Muscle of leg (tissue), 11 donors: ENCODE results near the gene PPP1CC. TPM values are rescaled to one million over a fixed set of nuclear protein-coding genes. Genes with fewer than 3 reads are reported as not detected.
"Not testable (repeated sequence)": the region's sequence is repeated elsewhere in the genome, so short reads cannot be mapped to it uniquely, and the experiment has no call there.

ENCODE experiments used
- DNase-seq: peaks from one replicate; pipeline ENCODE4 v3.0.0; 2013
- H3K27ac ChIP-seq: one replicate; pipeline ENCODE4 v1.5.1; 2013; ENCODE audit warnings: mild to moderate bottlenecking, low read length, control low read depth
- H3K27me3 ChIP-seq: one replicate; pipeline ENCODE4 v1.6.1; 2013; ENCODE audit warnings: low read length; ENCODE audit not compliant: control insufficient read depth, insufficient read depth
- H3K36me3 ChIP-seq: one replicate; pipeline ENCODE4 v1.6.1; 2013; ENCODE audit warnings: low read length; ENCODE audit not compliant: control insufficient read depth, insufficient read depth
- H3K4me1 ChIP-seq: one replicate; pipeline ENCODE4 v1.6.1; 2013; ENCODE audit warnings: low read length; ENCODE audit not compliant: control insufficient read depth, insufficient read depth
- H3K4me3 ChIP-seq: one replicate; pipeline ENCODE4 v1.5.1; 2013; ENCODE audit warnings: low read length, control low read depth
- H3K9me3 ChIP-seq: replicated peaks from 2 replicates; pipeline ENCODE4 v1.6.1; 2013; ENCODE audit warnings: low read depth, low read length; ENCODE audit not compliant: control insufficient read depth
- WGBS: methylation state at CpG from one replicate; pipeline ENCODE4 v1.1.5; 2013; ENCODE audit warnings: missing lambda C conversion rate; ENCODE audit not compliant: insufficient coverage; 5-methylcytosine and 5-hydroxymethylcytosine counted together
- polyA plus RNA-seq, 8 donors: library from polyadenylated mRNA; unstranded; fragments of 120-200 nt; gene quantifications; one replicate each; pipeline versions ENCODE4 v1.2.1 to v1.2.3, GENCODE V29; 2013; ENCODE audit warnings: inconsistent platforms in 1 of 8, low replicate concordance in 1 of 8; ENCODE audit not compliant: insufficient read length in 8 of 8, insufficient read depth in 1 of 8
- total RNA-seq: library from RNA; stranded (reverse); fragments of 120-200 nt; gene quantifications from one replicate; pipeline ENCODE4 v1.2.4, GENCODE V29; 2013

Gene PPP1CC
- total and polyA plus RNA-seq, 9 donors = 90.5 to 147 (median 119) TPM

DNA sequence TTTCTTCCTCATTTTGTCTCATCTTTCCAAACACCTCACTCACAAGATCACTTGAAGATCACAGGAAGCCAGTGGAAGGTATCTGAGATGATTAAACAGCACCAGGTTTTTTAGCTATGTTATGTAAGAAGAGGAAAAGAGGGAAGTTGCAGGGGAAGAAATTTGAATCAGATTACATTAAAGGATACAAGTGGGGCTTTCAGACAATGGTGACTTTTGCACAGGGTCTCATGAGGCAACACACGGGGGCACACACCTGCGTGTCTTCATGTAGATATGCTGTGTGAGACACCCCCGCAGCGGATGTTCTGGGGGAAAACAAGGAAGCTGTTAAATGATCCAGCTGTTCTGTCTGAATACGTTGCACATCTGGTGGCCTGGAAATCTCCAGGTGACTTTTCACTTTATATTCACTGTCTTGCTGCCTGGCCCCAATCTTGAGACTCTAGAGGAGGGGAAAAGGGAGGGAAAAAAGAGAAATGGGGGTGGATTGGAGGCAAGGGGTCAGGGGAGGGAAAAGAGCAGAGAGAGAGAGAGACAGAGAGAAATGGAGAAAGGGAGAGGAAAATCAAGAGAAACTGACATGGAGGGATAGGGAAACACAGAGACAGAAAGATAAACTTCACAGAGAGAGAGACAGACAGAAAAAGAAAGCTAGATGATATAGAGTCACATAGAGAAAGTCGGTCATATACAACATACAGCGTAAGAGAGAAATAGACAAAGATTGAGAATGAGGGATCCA lies 36.3 kb upstream of the PPP1CC start:
- peaks cover 2% of the 10 kb centered on the region for H3K27me3 ChIP-seq
- H3K36me3 ChIP-seq = no peaks in the 10 kb centered on the region
- no peak overlapping the region for H3K27ac ChIP-seq
- H3K4me1 ChIP-seq = peaks cover 2% of the 10 kb centered on the region
- peak; percentile 22 for DNase-seq
- no peaks in the 10 kb centered on the region for H3K9me3 ChIP-seq
- no peak overlapping the region for H3K4me3 ChIP-seq
- WGBS = 37% methylated on average over 6 of the region's 7 CpGs

DNA sequence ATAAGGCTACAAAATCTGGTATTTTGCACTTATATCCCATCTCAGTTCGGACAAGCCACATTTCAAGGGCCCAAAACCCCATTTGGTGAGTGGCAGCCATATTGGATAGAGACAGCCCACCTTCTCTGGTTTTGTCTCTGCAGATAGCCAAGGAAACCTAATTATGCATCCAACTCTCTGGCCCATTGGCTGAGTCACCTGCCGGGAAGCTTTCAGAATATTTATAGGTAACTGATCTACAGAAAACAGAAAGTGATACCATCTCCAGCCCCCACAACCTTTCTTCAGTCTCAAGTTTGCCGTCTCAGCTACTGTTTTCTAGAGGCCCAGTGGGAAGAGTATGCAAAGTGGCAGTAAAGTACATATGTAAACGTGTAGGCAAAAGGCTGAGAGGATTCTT lies 33.7 kb upstream of the PPP1CC start:
- no peaks in the 10 kb centered on the region for H3K9me3 ChIP-seq
- 100% methylated on average over 1 of the region's 4 CpGs for WGBS
- DNase-seq = no peak

DNA sequence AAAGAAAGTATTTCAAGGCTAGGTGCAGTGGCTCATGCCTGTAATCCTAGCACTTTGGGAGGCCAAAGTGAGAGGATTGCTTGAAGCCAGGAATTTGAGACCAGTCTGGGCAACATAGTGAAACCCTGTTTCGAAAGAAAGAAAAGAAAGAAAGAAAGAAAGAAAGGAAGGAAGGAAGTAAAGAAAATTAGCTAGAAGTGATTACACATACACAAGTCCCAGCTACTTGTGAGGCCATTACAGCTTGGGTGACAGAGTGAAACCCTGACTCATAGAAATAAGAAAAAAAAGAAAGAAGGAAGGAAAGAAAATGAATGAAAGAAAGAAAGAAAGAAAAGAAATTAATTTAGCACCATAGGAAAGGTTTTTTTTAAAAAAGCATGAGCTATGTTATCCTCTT lies 33.3 kb upstream of the PPP1CC start:
- Histone ChIP-seq H3K27me3 (no peaks in the 10 kb centered on the region), H3K27ac (no peak overlapping the region), H3K4me3 (no peak overlapping the region), H3K4me1 (peaks cover 2% of the 10 kb centered on the region), H3K36me3 (no peaks in the 10 kb centered on the region), H3K9me3 (no peaks in the 10 kb centered on the region)
- WGBS = no CpG with 5 or more reads among the region's 1 CpG
- DNase-seq = no peak

More for the DNA sequence above, 33.7 kb upstream of the PPP1CC start:
- no peaks in the 10 kb centered on the region for H3K27me3 ChIP-seq
- no peak overlapping the region for H3K4me3 ChIP-seq
- no peak overlapping the region for H3K27ac ChIP-seq
- H3K36me3 ChIP-seq = no peaks in the 10 kb centered on the region
- H3K4me1 ChIP-seq = peaks cover 2% of the 10 kb centered on the region

GRCh38 chr12:110774824-110775223 lies 32.1 kb upstream of the PPP1CC start:
- no peak for DNase-seq
- peaks cover 2% of the 10 kb centered on the region for H3K4me1 ChIP-seq
- no peaks in the 10 kb centered on the region for H3K36me3 ChIP-seq
- H3K9me3 ChIP-seq = no peaks in the 10 kb centered on the region
- WGBS = no CpG with 5 or more reads among the region's 2 CpGs
- no peak overlapping the region for H3K4me3 ChIP-seq
- H3K27me3 ChIP-seq = no peaks in the 10 kb centered on the region
- H3K27ac ChIP-seq = no peak overlapping the region

GRCh38 chr12:110768960-110769359 lies 26.3 kb upstream of the PPP1CC start:
- DNase-seq = no peak
- Histone ChIP-seq H3K36me3 (no peaks in the 10 kb centered on the region), H3K27ac (no peak overlapping the region), H3K27me3 (no peaks in the 10 kb centered on the region), H3K4me3 (no peak overlapping the region), H3K4me1 (no peaks in the 10 kb centered on the region), H3K9me3 (peaks cover 2% of the 10 kb centered on the region)
- WGBS = no CpG with 5 or more reads among the region's 5 CpGs

DNA sequence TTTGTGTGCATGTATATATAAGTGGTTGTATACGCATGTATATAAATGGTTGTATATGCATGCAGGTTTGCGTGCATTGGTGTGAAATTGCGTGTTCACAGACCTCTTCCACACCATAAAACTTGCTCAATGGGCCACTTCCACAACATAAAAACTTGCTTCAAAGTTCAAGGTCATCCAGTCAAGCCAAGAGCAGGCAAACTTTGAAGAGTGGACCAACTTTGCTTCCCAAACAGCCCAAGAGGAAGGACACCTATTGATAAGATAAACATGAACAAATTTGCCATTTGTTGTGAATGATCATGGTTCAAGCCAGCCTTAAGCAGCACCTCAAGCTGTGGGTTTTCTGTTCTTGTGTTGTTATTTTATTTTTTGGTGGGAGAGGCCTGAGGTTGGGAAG lies 25.2 kb upstream of the PPP1CC start:
- no CpG with 5 or more reads among the region's 3 CpGs for WGBS
- Histone ChIP-seq H3K27ac (no peak overlapping the region), H3K9me3 (peaks cover 2% of the 10 kb centered on the region), H3K4me3 (no peak overlapping the region), H3K27me3 (no peaks in the 10 kb centered on the region), H3K36me3 (no peaks in the 10 kb centered on the region), H3K4me1 (no peaks in the 10 kb centered on the region)
- no peak for DNase-seq

DNA sequence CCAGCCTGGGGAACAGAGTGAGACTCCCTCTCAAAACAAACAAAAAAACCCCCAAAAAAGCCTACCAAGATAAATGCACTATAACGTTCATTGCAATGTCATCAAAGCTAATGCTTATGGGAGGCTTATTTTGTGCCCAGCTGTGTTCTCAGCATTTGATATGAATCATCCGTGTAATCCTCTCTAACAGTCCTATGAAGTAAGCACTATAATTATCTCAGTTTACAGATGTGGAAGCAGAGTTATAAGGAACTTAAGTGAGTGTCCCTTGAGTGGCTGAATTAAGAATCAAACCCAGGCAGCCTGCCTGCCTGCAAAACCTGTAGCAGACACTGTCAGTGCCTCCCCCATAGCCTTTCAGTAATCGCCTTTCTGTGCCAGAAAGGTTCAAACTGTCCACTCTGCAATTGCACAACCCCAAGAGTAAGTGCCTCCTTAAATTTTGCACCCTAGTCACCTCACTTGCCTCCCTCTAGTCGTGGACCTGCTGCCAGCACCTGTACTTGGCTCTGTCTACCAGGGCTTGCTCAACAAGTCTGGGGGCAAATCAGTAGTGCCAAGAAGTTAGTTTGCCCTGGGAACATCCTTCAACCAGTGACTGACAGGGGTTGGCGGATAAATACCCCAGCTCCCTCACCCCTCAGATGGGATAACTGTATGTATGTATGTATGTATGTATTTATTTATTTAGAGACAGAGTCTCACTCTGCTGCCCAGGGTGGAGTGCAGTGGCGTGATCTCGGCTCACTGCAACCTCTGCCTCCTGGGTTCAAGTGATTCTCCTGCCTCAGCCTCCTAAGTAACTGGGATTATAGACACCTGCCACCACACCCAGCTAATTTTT lies 23.8 kb upstream of the PPP1CC start:
- Histone ChIP-seq H3K27me3 (no peaks in the 10 kb centered on the region), H3K4me3 (no peak overlapping the region), H3K4me1 (no peaks in the 10 kb centered on the region), H3K27ac (no peak overlapping the region), H3K36me3 (no peaks in the 10 kb centered on the region), H3K9me3 (peaks cover 2% of the 10 kb centered on the region)
- WGBS = 39% methylated on average over 2 of the region's 7 CpGs
- no peak for DNase-seq

DNA sequence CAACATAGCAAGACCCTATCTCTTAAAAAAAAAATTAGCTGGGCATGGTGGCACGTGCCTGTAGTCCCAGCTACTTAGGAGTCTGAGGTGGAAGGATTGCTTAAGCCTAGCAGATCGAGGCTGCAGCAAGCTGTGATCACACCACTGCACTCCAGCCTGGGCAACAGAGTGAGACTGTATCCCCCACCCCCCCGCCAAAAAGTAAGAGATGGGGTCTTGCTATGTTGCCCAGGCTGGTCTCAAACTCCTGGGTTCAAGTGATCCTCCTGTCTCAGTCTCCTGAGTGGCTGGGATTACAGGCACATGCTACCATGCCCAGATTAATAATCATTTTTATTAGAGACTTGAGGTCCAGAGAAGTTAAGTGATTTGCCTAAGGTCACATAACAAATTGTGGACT lies 22.9 kb upstream of the PPP1CC start:
- no CpG with 5 or more reads among the region's 3 CpGs for WGBS
- not testable (repeated sequence) for H3K27ac ChIP-seq, H3K4me3 ChIP-seq, H3K36me3 ChIP-seq, H3K9me3 ChIP-seq, H3K4me1 ChIP-seq, H3K27me3 ChIP-seq, DNase-seq

- no CpG with 5 or more reads among the region's 4 CpGs for WGBS
- H3K27me3 ChIP-seq = no peaks in the 10 kb centered on the region
- H3K27ac ChIP-seq = no peak overlapping the region
- no peak overlapping the region for H3K4me3 ChIP-seq
- H3K9me3 ChIP-seq = peaks cover 2% of the 10 kb centered on the region
- H3K36me3 ChIP-seq = no peaks in the 10 kb centered on the region
- H3K4me1 ChIP-seq = no peaks in the 10 kb centered on the region
- DNase-seq = no peak
Observed at GRCh38 chr12:110765111-110765510, 22.4 kb upstream of the PPP1CC start.

DNA sequence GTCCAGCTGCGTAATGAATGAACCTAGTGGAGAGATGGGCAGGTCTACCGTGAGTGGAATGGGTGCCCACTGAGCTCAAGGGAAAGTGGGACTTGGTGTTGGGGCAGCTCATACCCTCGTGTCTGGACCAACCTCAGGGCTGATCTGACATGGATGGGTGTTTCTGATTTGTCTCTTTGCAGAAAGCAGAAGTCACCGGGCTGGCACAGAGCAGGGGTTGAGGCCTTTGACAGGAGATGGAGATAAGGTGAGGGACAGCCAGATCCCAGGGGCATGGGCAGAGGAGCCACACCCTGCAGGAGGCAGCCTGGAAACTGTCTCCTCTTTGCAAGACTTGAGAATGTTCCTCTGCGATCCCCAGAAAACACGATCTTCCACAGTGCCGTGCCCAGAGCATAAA lies 20.9 kb upstream of the PPP1CC start:
- Histone ChIP-seq H3K4me1 (no peaks in the 10 kb centered on the region), H3K4me3 (no peak overlapping the region), H3K36me3 (no peaks in the 10 kb centered on the region), H3K27ac (no peak overlapping the region), H3K27me3 (no peaks in the 10 kb centered on the region), H3K9me3 (no peaks in the 10 kb centered on the region)
- WGBS = 68% methylated on average over 7 of the region's 7 CpGs
- DNase-seq = no peak
